HTR-8/SVneo (cell line): Measurements from ENCODE around the gene WWTR1.

Experiments
- DNase-seq: peaks from one replicate; pipeline ENCODE4 v3.0.0; 2011; ENCODE audit warnings: low spot score, mixed read lengths; ENCODE audit not compliant: insufficient read length
- FAIRE-seq: peaks from 2 replicates; lab custom pipeline; 2011; peaks lifted over from hg19 to GRCh38; lab: Jason Lieb, UNC

Gene WWTR1

GRCh38 chr3:149599236-149599635, 58.6 kb downstream of the WWTR1 start:
- DNase-seq, result no peak
- FAIRE-seq, result no peak

- DNase-seq (no peak), FAIRE-seq (no peak)
Measured at GRCh38 chr3:149596134-149596770, 61.6 kb downstream of the WWTR1 start.

GRCh38 chr3:149593418-149594160, 64.2 kb downstream of the WWTR1 start:
- no peak for FAIRE-seq
- no peak for DNase-seq

DNA sequence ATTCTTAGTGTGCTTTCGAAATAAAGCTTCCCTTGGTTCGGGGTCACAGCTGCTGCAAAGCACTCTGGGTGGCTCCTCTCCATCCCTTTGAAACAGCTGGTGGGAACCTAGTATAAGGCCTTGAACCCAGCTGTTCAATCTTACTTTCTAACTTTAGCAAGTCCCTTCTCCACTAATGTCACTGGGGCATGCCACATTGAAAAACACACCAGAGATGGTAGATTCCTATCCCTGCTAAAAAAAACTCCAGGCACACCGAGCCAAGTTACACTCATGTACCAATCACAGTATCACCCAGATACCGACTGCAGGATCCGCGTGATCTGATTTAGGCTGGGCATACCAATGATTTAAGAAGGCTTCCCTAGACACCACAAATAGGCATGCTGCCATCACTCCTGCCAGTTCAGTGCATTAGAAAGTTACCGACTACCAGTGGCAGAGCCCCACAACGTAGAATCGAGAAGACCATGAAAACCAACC, 65.0 kb downstream of the WWTR1 start:
- DNase-seq, result no peak
- FAIRE-seq, result no peak

DNA sequence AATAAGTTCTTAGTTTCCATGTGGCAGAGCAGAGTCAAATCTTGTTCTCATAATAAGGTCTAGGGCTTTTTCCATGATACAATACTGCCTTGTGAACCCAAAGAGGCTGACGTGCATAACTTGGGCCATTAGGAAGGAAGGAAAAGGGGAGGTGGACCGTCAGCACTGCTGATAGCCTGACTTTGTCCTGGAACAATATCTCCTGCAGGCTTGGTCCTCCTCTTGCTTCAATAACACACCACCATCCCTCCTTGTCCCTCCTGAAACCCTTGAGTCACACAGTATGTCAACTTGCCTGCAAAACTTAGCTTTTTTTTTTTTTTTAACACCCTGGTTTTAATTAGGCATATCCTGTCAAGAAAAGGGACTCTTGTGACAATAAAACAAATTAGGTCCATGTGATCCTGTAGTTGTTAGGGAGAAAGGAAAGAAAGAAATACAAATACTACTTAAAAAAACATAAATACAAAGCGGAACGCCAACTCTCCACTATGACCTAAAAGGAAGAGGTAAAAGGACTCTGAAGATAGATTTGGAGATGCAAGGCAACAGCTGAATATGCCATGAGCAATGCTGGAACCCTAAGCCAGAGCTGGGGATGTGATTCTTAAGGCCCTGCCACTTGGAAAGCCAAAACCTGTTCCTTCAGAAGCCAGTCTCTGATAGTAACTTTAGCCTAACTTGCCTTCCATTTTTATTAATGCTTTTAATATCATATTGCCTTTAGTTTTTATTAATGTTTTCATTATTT, 67.0 kb downstream of the WWTR1 start:
- DNase-seq, result no peak
- no peak for FAIRE-seq

DNA sequence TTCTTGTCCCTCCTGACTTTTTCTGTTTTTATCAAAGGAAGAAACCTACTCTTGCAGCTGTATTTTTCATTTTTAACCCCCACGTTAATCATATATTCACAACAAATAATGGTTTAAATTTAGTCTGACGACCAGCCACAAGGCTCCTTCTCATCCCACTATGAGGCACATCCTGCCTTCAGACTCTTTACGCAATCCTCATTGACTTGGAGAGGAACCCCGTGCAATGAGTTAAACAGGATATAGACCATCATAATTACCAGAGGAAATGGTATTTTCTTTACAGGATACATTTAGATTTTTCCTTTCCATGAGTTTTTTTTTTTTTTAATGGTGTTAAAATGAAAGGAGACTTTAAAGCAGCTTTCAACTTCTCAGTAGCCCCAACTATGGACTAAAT, 68.5 kb downstream of the WWTR1 start:
- FAIRE-seq, result no peak
- DNase-seq, result no peak

GRCh38 chr3:149588909-149589308, 68.9 kb downstream of the WWTR1 start:
- DNase-seq, result no peak
- FAIRE-seq, result no peak

- FAIRE-seq (no peak), DNase-seq (no peak)
Measured at GRCh38 chr3:149587383-149587782, 70.4 kb downstream of the WWTR1 start.

DNA sequence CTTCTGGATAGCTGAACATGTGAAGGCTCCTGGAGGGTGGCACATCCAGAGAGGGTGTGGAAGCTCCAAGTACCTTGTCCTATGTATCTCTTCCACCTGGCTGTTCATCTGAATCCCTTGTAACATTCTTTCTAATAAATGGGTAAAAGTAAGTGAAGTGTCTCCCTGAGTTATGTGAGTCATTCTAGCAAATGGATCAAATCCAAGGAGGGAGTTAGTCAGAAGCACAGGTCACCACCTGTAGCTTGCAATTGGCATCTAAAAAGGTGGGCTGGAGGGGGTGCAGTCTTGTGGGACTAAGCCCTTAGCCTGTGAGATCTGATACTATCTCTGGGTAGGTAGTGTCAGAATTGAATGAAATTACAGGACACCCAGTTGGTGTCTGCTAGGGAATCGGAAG, 71.0 kb downstream of the WWTR1 start:
- FAIRE-seq (no peak), DNase-seq (no peak)

- no peak for DNase-seq
- FAIRE-seq, result no peak
Measured at GRCh38 chr3:149585401-149585726, 72.5 kb downstream of the WWTR1 start.

GRCh38 chr3:149583921-149584635, 73.7 kb downstream of the WWTR1 start:
- FAIRE-seq, result no peak

DNA sequence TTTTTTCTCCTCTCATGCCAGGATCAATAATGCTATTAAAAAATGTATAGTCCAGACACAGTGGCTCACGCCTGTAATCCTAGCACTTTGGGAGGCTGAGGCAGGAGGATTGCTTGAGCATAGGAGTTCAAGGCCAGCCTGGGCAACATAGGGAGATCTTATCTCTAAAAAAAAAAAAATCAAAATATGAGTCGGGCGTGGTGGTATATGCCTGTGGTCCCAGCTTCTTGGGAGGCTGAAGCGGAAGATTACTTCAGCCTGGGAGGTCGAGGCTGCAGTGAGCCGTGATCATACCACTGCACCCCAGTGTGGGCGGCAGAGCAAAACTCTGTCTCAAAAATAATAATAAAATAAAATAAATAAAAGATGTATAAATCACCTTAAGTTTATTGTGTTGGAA, 75.4 kb downstream of the WWTR1 start:
- FAIRE-seq (no peak), DNase-seq (no peak)

More at GRCh38 chr3:149583921-149584635, 73.7 kb downstream of the WWTR1 start:
- DNase-seq, result no peak

- no peak for DNase-seq
- no peak for FAIRE-seq
Measured at GRCh38 chr3:149581681-149582370, 76.0 kb downstream of the WWTR1 start.

GRCh38 chr3:149581248-149581647, 76.6 kb downstream of the WWTR1 start:
- DNase-seq (no peak), FAIRE-seq (no peak)

GRCh38 chr3:149579838-149580542, 77.8 kb downstream of the WWTR1 start:
- no peak for DNase-seq
- FAIRE-seq, result no peak

- FAIRE-seq (no peak), DNase-seq (no peak)
Measured at GRCh38 chr3:149579161-149579560, 78.7 kb downstream of the WWTR1 start.

GRCh38 chr3:149577801-149578200, 80.0 kb downstream of the WWTR1 start:
- FAIRE-seq (no peak), DNase-seq (no peak)

- peak; percentile 79 for DNase-seq
- FAIRE-seq, result peak; percentile 20
Measured at GRCh38 chr3:149575961-149576564, 81.8 kb downstream of the WWTR1 start.
